ENCODE results near the gene KCP.

Gene KCP

GRCh38 chr7:128908750-128909624 is 1.5 kb downstream of the KCP start:
- no peak overlapping the region for H3K4me3 ChIP-seq (ENCODE audit: low read depth, low read length)
- TF ChIP-seq MAX (IDR thresholded peaks at IDR 0.05; ENCODE audit: low read depth, low read length) (no peak), POLR2A (IDR thresholded peaks at IDR 0.05; ENCODE audit: extremely low read depth, insufficient read length) (no peak), MYC (IDR thresholded peaks at IDR 0.05; ENCODE audit: low read depth, low read length) (no peak), CTCF (IDR thresholded peaks at IDR 0.05; ENCODE audit: low read depth, low read length) (no peak)
- DNase-seq (ENCODE audit: low read depth): no peak

GRCh38 chr7:128906766-128907559 is 3.5 kb downstream of the KCP start:
- no peak for DNase-seq (ENCODE audit: low read depth)
- no peak for TF ChIP-seq CTCF (IDR thresholded peaks at IDR 0.05; ENCODE audit: low read depth, low read length)
- TF ChIP-seq MYC (IDR thresholded peaks at IDR 0.05; ENCODE audit: low read depth, low read length): no peak
- no peak for TF ChIP-seq POLR2A (IDR thresholded peaks at IDR 0.05; ENCODE audit: extremely low read depth, insufficient read length)
- TF ChIP-seq MAX (IDR thresholded peaks at IDR 0.05; ENCODE audit: low read depth, low read length): no peak
- H3K4me3 ChIP-seq (ENCODE audit: low read depth, low read length): no peak overlapping the region

GRCh38 chr7:128906001-128906765 is 4.3 kb downstream of the KCP start:
- H3K4me3 ChIP-seq (ENCODE audit: low read depth, low read length): no peak overlapping the region
- no peak for TF ChIP-seq POLR2A (IDR thresholded peaks at IDR 0.05; ENCODE audit: extremely low read depth, insufficient read length)
- no peak for TF ChIP-seq MYC (IDR thresholded peaks at IDR 0.05; ENCODE audit: low read depth, low read length)
- no peak for TF ChIP-seq CTCF (IDR thresholded peaks at IDR 0.05; ENCODE audit: low read depth, low read length)
- TF ChIP-seq MAX (IDR thresholded peaks at IDR 0.05; ENCODE audit: low read depth, low read length): no peak
- no peak for DNase-seq (ENCODE audit: low read depth)

GRCh38 chr7:128904381-128905197 is 5.9 kb downstream of the KCP start:
- no peak overlapping the region for H3K4me3 ChIP-seq (ENCODE audit: low read depth, low read length)
- TF ChIP-seq POLR2A (IDR thresholded peaks at IDR 0.05; ENCODE audit: extremely low read depth, insufficient read length) (no peak), CTCF (IDR thresholded peaks at IDR 0.05; ENCODE audit: low read depth, low read length) (peak; percentile 80), MAX (IDR thresholded peaks at IDR 0.05; ENCODE audit: low read depth, low read length) (peak; percentile 90), MYC (IDR thresholded peaks at IDR 0.05; ENCODE audit: low read depth, low read length) (peak; percentile 82)
- DNase-seq (ENCODE audit: low read depth): peak; percentile 79

All from NB4 (cell line).